Measurements from ENCODE around the gene MED13. TPM values are rescaled to one million over a fixed set of nuclear protein-coding genes. Genes with fewer than 3 reads are reported as not detected.

MED13 gene
- total RNA-seq, 1 experiment from 2014 or later = 49.4 TPM

- Histone ChIP-seq H3K9me2 (ENCODE audit: insufficient read depth) (no peaks in the 10 kb centered on the region), H3K27ac (no peak overlapping the region), H3K4me1 (replicated peaks; ENCODE audit: insufficient read depth) (no peaks in the 10 kb centered on the region), H3K27me3 (ENCODE audit: insufficient read depth, low read depth) (no peaks in the 10 kb centered on the region), H2AFZ (no peak overlapping the region), H3K9me3 (ENCODE audit: insufficient read depth, low read depth) (no peaks in the 10 kb centered on the region), H3K79me2 (ENCODE audit: low read depth) (no peaks in the 10 kb centered on the region), H3K4me3 (no peak overlapping the region), H3K4me2 (no peak overlapping the region), H4K20me1 (ENCODE audit: insufficient read depth) (peaks cover 4% of the 10 kb centered on the region; the same call in 1 of the 2 replicates), H3K36me3 (ENCODE audit: low read depth) (peaks cover 6% of the 10 kb centered on the region), H3F3A (ENCODE audit: insufficient read depth, low read depth) (no peaks in the 10 kb centered on the region)
- ChIA-PET CTCF (no interaction called here), POLR2A (ENCODE audit: unreplicated experiment) (no interaction called here)
- intact Hi-C loops (cut with micrococcal nuclease; ENCODE audit: unreplicated experiment) = no loop called here
- no peak for DNase-seq
- TF ChIP-seq EZH2 (IDR thresholded peaks at IDR 0.05; ENCODE audit: low read depth) = no peak
- no peak for TF ChIP-seq CTCF (conservative IDR thresholded peaks at IDR 0.05)
- no TSS peak for BruUV-seq (replicated peaks)
These were observed 156.6 kb downstream of the MED13 start for GRCh38 chr17:61908292-61909037.

GRCh38 chr17:61907361-61907760 is 157.7 kb downstream of the MED13 start:
- DNase-seq = no peak
- Histone ChIP-seq H3K9me2 (ENCODE audit: insufficient read depth) (no peaks in the 10 kb centered on the region), H4K20me1 (ENCODE audit: insufficient read depth) (peaks cover 4% of the 10 kb centered on the region; the same call in 1 of the 2 replicates), H3K27me3 (ENCODE audit: insufficient read depth, low read depth) (no peaks in the 10 kb centered on the region), H3F3A (ENCODE audit: insufficient read depth, low read depth) (no peaks in the 10 kb centered on the region), H3K36me3 (ENCODE audit: low read depth) (peaks cover 6% of the 10 kb centered on the region), H3K4me1 (replicated peaks; ENCODE audit: insufficient read depth) (no peaks in the 10 kb centered on the region), H3K79me2 (ENCODE audit: low read depth) (no peaks in the 10 kb centered on the region), H3K4me3 (no peak overlapping the region), H3K27ac (no peak overlapping the region), H3K4me2 (no peak overlapping the region), H3K9me3 (ENCODE audit: insufficient read depth, low read depth) (no peaks in the 10 kb centered on the region), H2AFZ (no peak overlapping the region)
- TF ChIP-seq CTCF (conservative IDR thresholded peaks at IDR 0.05) = no peak
- no peak for TF ChIP-seq EZH2 (IDR thresholded peaks at IDR 0.05; ENCODE audit: low read depth)
- intact Hi-C loops (cut with micrococcal nuclease; ENCODE audit: unreplicated experiment) = no loop called here
- CTCF ChIA-PET = no interaction called here
- POLR2A ChIA-PET (ENCODE audit: unreplicated experiment) = interaction anchor here (0.7 kb wide), 1 partner anchor 312 kb away, joined by 4 read pairs; no protein-coding TSS in a partner anchor
- no TSS peak for BruUV-seq (replicated peaks)

GRCh38 chr17:61904094-61904710 is 160.9 kb downstream of the MED13 start:
- no TSS peak for BruUV-seq (replicated peaks)
- ChIA-PET POLR2A (ENCODE audit: unreplicated experiment) (no interaction called here), CTCF (interaction anchor here (0.7 kb wide), 1 partner anchor 42 kb away, joined by 7 read pairs; no protein-coding TSS in a partner anchor)
- Histone ChIP-seq H3K79me2 (ENCODE audit: low read depth) (no peaks in the 10 kb centered on the region), H3K9me3 (ENCODE audit: insufficient read depth, low read depth) (no peaks in the 10 kb centered on the region), H3F3A (ENCODE audit: insufficient read depth, low read depth) (no peaks in the 10 kb centered on the region), H3K4me1 (replicated peaks; ENCODE audit: insufficient read depth) (no peaks in the 10 kb centered on the region), H3K9me2 (ENCODE audit: insufficient read depth) (no peaks in the 10 kb centered on the region), H4K20me1 (ENCODE audit: insufficient read depth) (no peaks in the 10 kb centered on the region), H3K4me3 (no peak overlapping the region), H3K27ac (no peak overlapping the region), H3K4me2 (no peak overlapping the region), H3K27me3 (ENCODE audit: insufficient read depth, low read depth) (no peaks in the 10 kb centered on the region), H3K36me3 (ENCODE audit: low read depth) (0 out of 2 replicates have a peak, but pooled peaks cover 6% of the 10 kb centered on the region), H2AFZ (no peak overlapping the region)
- TF ChIP-seq CTCF (conservative IDR thresholded peaks at IDR 0.05) (no peak), EZH2 (IDR thresholded peaks at IDR 0.05; ENCODE audit: low read depth) (no peak)
- intact Hi-C loops (cut with micrococcal nuclease; ENCODE audit: unreplicated experiment) = no loop called here
- DNase-seq = no peak

All from PC-9 (cell line).